HG02642 (cell line): ENCODE data around the gene UNC5B.

ENCODE experiments used
- ATAC-seq: cut with Tn5 transposase; IDR thresholded peaks from one replicate; pipeline ENCODE4 v1.9.1; 2021; ENCODE audit warnings: mild to moderate bottlenecking; ENCODE audit not compliant: unreplicated experiment, poor library complexity

The UNC5B gene

GRCh38 chr10:71309919-71310318 lies 97.5 kb downstream of the UNC5B start:
- no peak for ATAC-seq

GRCh38 chr10:71312220-71312619 lies 99.8 kb downstream of the UNC5B start:
- ATAC-seq = no peak

- no peak for ATAC-seq
These were observed 100.7 kb downstream of the UNC5B start for GRCh38 chr10:71312811-71313789.

DNA sequence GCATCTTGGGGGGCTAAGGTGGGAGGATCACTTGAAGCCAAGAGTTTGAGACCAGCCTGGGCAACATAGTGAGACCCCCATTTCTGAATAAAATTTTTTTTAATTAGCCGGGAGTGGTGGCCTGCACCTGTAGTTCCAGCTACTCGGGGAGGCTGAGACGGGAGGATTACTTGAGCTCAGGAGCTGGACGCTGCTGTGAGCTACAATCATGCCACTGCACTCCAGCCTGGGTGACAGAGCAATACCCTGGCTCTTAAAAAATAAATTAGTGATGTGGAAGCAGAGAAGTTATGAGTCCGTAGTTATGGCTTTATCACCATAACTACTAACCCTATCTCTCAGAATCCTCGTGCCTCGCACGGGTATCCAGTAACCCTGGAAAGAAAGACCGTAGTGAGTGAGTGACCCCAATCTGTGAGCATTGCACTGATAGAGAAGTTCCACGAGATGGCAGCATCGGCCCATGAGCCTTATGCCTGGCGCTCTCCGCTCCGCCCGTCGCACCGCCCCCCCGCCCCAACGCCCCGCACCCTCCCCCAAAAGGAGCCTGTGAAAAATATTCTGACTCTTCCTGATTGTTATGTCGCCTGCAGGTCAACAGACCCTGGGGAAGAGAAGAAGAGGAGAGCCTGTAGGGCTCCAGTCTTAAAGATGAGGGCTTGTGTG lies 101.8 kb downstream of the UNC5B start:
- ATAC-seq = no peak

GRCh38 chr10:71314694-71315225 lies 102.4 kb downstream of the UNC5B start:
- no peak for ATAC-seq

DNA sequence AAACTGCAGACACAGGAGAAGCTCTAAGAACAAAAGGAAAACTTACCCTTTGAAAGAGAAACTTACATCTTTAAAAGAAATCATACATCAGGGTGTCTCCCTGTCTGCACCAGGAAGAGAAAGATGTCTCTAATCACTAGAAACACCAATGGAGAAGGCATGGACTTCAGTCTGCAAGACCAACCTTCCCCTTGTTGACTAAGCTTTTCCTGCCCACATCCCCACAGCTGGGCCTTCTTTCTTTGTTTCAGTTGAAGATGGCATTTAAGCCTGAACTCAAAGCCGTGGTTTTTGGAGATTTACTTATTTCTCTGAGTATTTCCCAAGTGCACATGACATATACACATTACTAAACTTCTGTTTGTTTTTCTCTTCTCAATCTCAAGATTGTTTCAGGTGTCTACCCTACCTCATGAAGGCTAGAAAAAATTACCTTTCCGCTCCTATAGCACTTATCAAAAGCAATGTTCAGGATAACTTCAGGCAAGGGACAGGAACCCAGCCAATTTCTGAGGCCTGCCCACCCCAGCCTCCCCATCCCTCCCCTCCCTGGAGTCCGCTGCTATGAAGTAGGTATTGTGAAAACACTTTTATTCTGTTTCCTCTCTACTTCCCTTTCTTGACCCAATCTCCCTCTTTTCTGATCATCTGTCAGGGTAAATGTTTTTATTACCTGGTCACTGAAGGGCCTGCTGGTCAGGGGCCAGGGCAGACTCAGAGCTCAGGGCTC lies 103.9 kb downstream of the UNC5B start:
- ATAC-seq = no peak

DNA sequence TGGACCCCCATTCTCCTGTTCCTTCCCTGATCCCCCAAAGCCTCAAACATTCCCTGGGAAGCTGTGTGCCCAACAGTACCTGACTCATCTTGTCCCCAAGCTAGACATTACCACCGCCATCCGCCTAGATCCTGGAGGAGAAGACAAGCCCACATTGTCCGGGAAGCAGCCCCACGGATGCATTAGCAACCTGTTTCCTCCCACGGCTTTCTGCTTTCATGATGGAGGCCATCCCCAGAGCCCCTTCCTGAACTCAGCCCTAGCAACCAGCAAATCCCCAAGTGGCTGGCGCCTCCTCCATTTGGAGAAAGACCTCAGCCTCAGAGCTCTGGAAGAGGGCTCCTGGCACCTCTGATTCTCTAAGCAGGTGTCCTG lies 104.4 kb downstream of the UNC5B start:
- no peak for ATAC-seq

GRCh38 chr10:71317739-71318138 lies 105.4 kb downstream of the UNC5B start:
- no peak for ATAC-seq

- ATAC-seq = peak; percentile 71
These were observed 106.9 kb downstream of the UNC5B start, which contains the start of gene SLC29A3 for GRCh38 chr10:71319042-71319799. Gene SLC29A3 (plus strand): TSS chr10:71319259. CDS start chr10:71319310, 51 bp downstream.

- no peak for ATAC-seq
These were observed 107.5 kb downstream of the UNC5B start for GRCh38 chr10:71319800-71320392.

- ATAC-seq = no peak
These were observed 108.2 kb downstream of the UNC5B start for GRCh38 chr10:71320592-71320991.

DNA sequence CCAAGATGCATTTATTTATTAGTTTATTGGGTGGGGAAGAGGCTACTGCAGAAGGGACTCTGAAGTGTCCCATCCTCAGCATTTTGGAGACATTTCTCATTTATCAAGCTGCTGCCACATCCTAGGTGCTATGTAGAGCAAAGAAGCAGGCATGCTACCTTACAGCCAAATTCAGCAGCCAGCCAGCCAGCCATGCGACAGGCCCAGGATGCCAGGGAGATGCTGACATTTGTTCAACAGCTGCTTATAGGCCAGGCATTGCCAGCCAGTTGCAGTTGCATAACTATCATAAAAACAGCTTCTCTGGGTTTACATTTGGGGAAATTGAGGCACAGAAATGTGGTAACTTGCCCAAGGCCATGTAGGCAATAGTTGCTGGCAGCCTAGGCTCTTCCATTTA lies 109.0 kb downstream of the UNC5B start:
- ATAC-seq = no peak

DNA sequence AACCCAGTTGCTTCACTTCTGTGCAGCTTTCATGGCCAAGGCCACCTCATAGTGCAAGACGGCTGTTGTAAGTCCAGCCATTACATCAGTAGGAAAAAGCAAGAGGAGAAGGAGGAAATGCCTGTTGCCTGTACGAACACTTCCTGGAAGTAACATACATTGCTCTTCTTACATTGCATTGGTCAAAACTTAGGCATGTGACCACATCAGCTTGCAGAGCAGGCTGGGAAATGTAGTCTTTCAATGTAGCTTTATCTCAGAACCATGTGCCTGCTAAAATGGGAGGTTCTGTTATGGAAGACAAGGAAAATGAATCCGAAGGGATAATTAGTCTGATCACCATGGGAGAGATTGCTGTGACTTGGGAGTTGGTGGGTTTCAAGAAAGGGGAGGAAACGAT lies 111.0 kb downstream of the UNC5B start:
- ATAC-seq = no peak

DNA sequence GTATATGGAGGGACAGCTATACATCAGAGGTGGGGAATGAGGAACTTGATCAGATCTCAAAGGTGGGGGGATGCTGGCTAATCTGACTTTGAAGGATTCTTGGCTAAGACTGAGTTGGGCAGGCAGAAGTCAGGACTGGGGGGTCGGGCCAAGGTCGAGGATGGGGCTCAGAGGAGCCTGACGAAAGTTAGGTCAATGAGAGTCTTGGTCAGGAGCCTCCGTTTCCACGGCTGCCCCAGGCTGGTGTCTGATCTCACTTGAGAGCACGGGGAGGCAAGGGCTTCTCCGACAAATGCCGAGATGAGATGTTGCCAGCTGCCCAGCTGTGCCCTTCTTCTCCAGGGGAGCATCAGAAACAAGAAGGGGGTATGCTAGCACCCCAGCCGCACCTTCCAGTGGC lies 112.4 kb downstream of the UNC5B start:
- ATAC-seq = no peak

DNA sequence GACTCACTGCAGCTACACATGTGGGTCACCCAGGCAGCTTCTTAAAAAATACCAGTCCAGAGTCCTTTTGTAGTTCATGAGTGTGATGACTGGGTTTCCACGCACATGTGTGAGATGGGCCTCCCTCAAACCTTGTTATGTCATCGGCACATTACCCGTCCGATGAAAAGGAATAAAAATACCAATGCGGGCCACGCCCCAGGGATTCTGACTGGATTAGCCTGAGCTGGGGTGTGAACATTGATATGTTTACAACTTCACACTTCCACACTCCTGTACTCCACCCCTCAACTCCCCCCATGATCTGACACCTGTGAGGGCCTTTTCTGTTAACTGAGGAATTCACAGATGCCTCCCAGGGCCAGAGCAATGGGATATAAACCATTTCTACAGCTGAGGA lies 112.9 kb downstream of the UNC5B start:
- no peak for ATAC-seq

DNA sequence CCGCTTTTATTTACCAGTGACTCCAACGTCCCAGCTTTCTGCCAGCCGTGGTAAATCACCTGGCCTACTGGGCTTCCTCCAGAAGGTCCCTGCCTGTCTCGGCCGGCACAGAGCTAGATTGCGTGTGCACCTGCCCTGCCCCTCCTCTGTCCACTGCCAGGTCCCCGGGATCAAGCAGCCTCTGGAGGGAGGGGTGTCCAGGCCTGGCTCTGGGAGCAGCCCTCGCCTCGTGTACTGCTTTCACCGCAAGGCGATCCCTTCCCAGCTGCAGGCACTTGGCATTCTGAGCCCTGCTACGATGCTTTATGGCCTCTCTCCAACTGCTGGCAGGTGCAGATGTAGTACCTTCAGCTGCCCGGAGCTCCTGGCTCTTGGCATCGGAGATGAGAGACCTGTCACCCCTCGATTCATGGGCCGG lies 114.1 kb downstream of the UNC5B start:
- no peak for ATAC-seq

GRCh38 chr10:71330789-71331404 lies 118.5 kb downstream of the UNC5B start:
- no peak for ATAC-seq

DNA sequence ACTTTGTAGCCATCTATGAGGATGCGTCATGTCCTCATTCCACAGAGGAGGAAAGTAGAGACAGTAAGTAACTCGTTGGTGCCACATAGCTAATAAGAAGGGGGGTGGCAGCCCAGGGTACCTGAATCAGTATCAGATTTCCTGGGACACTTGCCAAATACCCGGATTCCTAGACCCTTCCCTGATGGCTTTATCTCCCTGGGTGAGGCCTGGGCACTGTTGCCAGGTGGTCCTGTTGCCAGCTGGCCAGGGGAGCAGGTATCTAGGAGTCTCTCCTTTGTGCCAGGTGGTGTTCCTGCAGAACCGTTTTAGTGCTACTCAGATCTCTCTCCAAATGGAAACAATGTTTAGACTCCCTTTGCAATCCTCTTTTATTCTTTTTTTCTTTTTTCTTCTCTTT lies 119.4 kb downstream of the UNC5B start:
- no peak for ATAC-seq

DNA sequence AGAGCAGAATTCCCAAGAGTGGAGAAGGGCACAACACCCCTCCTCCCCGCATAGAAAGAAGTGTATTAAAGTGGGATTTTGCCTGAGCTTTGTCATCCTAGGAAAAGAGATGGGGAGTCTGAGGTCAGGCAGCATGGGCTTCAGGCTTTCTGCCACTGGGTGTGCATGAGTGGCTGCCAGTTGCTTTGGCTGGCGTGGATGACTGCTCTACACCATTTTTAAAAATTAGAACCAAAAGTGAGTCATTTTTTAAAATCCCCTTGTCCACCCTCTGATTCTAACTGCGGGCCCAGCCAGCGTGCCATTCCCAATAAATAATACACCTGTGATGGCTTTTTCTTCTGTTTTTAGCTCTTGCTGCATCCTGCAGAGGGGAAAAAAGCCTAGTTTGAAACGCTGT lies 120.1 kb downstream of the UNC5B start:
- ATAC-seq = no peak
